ENCODE results near the gene LBH. TPM values are rescaled to one million over a fixed set of nuclear protein-coding genes. Genes with fewer than 3 reads are reported as not detected.
A peak's percentile ranks its signal among the peaks of the same experiment; 100 is the strongest.

Gene LBH
- total RNA-seq, 2 donors from 2014 or later, result 118 to 127 TPM

GRCh38 chr2:30203156-30203555 lies 28.2 kb upstream of the LBH start:
- no peak overlapping the region for H3K4me3 Mint-ChIP-seq
- H3K4me1 Mint-ChIP-seq, result no peaks in the 10 kb centered on the region
- DNase-seq, result no peak
- no peaks in the 10 kb centered on the region for H3K36me3 Mint-ChIP-seq (ENCODE audit: low read depth)
- no peak overlapping the region for H3K27ac Mint-ChIP-seq
- no peaks in the 10 kb centered on the region for H3K9me3 ChIP-seq (ENCODE audit: control insufficient read depth, low read length, poor library complexity, severe bottlenecking)
- no peak for ATAC-seq
- peaks cover 11% of the 10 kb centered on the region for H3K27me3 Mint-ChIP-seq

GRCh38 chr2:30204281-30204680 lies 27.1 kb upstream of the LBH start:
- ATAC-seq (no peak), DNase-seq (no peak)
- Mint-ChIP-seq H3K27ac (no peak overlapping the region), H3K27me3 (peaks cover 11% of the 10 kb centered on the region), H3K4me1 (peaks cover 9% of the 10 kb centered on the region), H3K4me3 (no peak overlapping the region), H3K36me3 (ENCODE audit: low read depth) (no peaks in the 10 kb centered on the region)
- no peaks in the 10 kb centered on the region for H3K9me3 ChIP-seq (ENCODE audit: control insufficient read depth, low read length, poor library complexity, severe bottlenecking)

GRCh38 chr2:30205456-30205855 lies 25.9 kb upstream of the LBH start:
- H3K4me3 Mint-ChIP-seq, result no peak overlapping the region
- ATAC-seq, result no peak

GRCh38 chr2:30206461-30207430 lies 24.6 kb upstream of the LBH start:
- no peak overlapping the region for H3K27ac Mint-ChIP-seq
- H3K9me3 ChIP-seq (ENCODE audit: control insufficient read depth, low read length, poor library complexity, severe bottlenecking), result no peaks in the 10 kb centered on the region
- ATAC-seq (no peak), DNase-seq (no peak)
- no peak overlapping the region for H3K4me3 Mint-ChIP-seq
- peaks cover 13% of the 10 kb centered on the region for H3K4me1 Mint-ChIP-seq
- peaks cover 5% of the 10 kb centered on the region for H3K27me3 Mint-ChIP-seq
- H3K36me3 Mint-ChIP-seq (ENCODE audit: low read depth), result no peaks in the 10 kb centered on the region

More at GRCh38 chr2:30205456-30205855, 25.9 kb upstream of the LBH start:
- H3K9me3 ChIP-seq (ENCODE audit: control insufficient read depth, low read length, poor library complexity, severe bottlenecking), result no peaks in the 10 kb centered on the region
- H3K36me3 Mint-ChIP-seq (ENCODE audit: low read depth), result no peaks in the 10 kb centered on the region
- DNase-seq, result no peak
- H3K27ac Mint-ChIP-seq, result no peak overlapping the region
- H3K4me1 Mint-ChIP-seq, result peaks cover 13% of the 10 kb centered on the region
- H3K27me3 Mint-ChIP-seq, result peaks cover 5% of the 10 kb centered on the region

- Mint-ChIP-seq H3K27ac (peak overlapping the region; percentile 72), H3K4me1 (peaks cover 18% of the 10 kb centered on the region), H3K36me3 (ENCODE audit: low read depth) (no peaks in the 10 kb centered on the region), H3K27me3 (peaks cover 5% of the 10 kb centered on the region), H3K4me3 (no peak overlapping the region)
- no peak for DNase-seq
- H3K9me3 ChIP-seq (ENCODE audit: control insufficient read depth, low read length, poor library complexity, severe bottlenecking), result no peaks in the 10 kb centered on the region
- peak; percentile 57 for ATAC-seq
These were observed 22.9 kb upstream of the LBH start for GRCh38 chr2:30208453-30208852.

- H3K27ac Mint-ChIP-seq, result peak overlapping the region; percentile 72
- H3K36me3 Mint-ChIP-seq (ENCODE audit: low read depth), result no peaks in the 10 kb centered on the region
- no peaks in the 10 kb centered on the region for H3K9me3 ChIP-seq (ENCODE audit: control insufficient read depth, low read length, poor library complexity, severe bottlenecking)
- H3K4me1 Mint-ChIP-seq, result peaks cover 18% of the 10 kb centered on the region
- ATAC-seq (peak; percentile 73), DNase-seq (no peak)
- H3K4me3 Mint-ChIP-seq, result peak overlapping the region; percentile 9
- peaks cover 5% of the 10 kb centered on the region for H3K27me3 Mint-ChIP-seq
These were observed 22.1 kb upstream of the LBH start for GRCh38 chr2:30209227-30209626.

GRCh38 chr2:30213326-30213725 lies 18.0 kb upstream of the LBH start:
- no peak for DNase-seq
- Mint-ChIP-seq H3K36me3 (ENCODE audit: low read depth) (peaks cover 2% of the 10 kb centered on the region), H3K4me1 (peaks cover 21% of the 10 kb centered on the region), H3K27ac (no peak overlapping the region), H3K27me3 (no peaks in the 10 kb centered on the region), H3K4me3 (no peak overlapping the region)
- H3K9me3 ChIP-seq (ENCODE audit: control insufficient read depth, low read length, poor library complexity, severe bottlenecking), result no peaks in the 10 kb centered on the region
- no peak for ATAC-seq

- ATAC-seq (no peak), DNase-seq (no peak)
- Mint-ChIP-seq H3K27ac (no peak overlapping the region), H3K27me3 (no peaks in the 10 kb centered on the region), H3K36me3 (ENCODE audit: low read depth) (peaks cover 2% of the 10 kb centered on the region), H3K4me1 (peaks cover 16% of the 10 kb centered on the region), H3K4me3 (no peak overlapping the region)
- H3K9me3 ChIP-seq (ENCODE audit: control insufficient read depth, low read length, poor library complexity, severe bottlenecking), result no peaks in the 10 kb centered on the region
These were observed 17.3 kb upstream of the LBH start for GRCh38 chr2:30213907-30214463.

GRCh38 chr2:30216157-30216556 lies 15.2 kb upstream of the LBH start:
- DNase-seq (no peak), ATAC-seq (no peak)
- H3K36me3 Mint-ChIP-seq (ENCODE audit: low read depth), result peaks cover 2% of the 10 kb centered on the region
- no peaks in the 10 kb centered on the region for H3K27me3 Mint-ChIP-seq
- peaks cover 13% of the 10 kb centered on the region for H3K4me1 Mint-ChIP-seq
- H3K27ac Mint-ChIP-seq, result no peak overlapping the region
- no peaks in the 10 kb centered on the region for H3K9me3 ChIP-seq (ENCODE audit: control insufficient read depth, low read length, poor library complexity, severe bottlenecking)
- H3K4me3 Mint-ChIP-seq, result no peak overlapping the region

GRCh38 chr2:30217644-30218337 lies 13.5 kb upstream of the LBH start:
- no peaks in the 10 kb centered on the region for H3K9me3 ChIP-seq (ENCODE audit: control insufficient read depth, low read length, poor library complexity, severe bottlenecking)
- Mint-ChIP-seq H3K36me3 (ENCODE audit: low read depth) (peaks cover 2% of the 10 kb centered on the region), H3K27ac (no peak overlapping the region), H3K4me1 (peaks cover 18% of the 10 kb centered on the region), H3K27me3 (no peaks in the 10 kb centered on the region), H3K4me3 (no peak overlapping the region)
- DNase-seq (no peak), ATAC-seq (no peak)

- no peak for ATAC-seq
- peaks cover 18% of the 10 kb centered on the region for H3K4me1 Mint-ChIP-seq
- no peak overlapping the region for H3K27ac Mint-ChIP-seq
- no peaks in the 10 kb centered on the region for H3K9me3 ChIP-seq (ENCODE audit: control insufficient read depth, low read length, poor library complexity, severe bottlenecking)
- H3K4me3 Mint-ChIP-seq, result no peak overlapping the region
- DNase-seq, result no peak
- peaks cover 2% of the 10 kb centered on the region for H3K36me3 Mint-ChIP-seq (ENCODE audit: low read depth)
- no peaks in the 10 kb centered on the region for H3K27me3 Mint-ChIP-seq
These were observed 13.0 kb upstream of the LBH start for GRCh38 chr2:30218338-30218713.

GRCh38 chr2:30218814-30219213 lies 12.5 kb upstream of the LBH start:
- Mint-ChIP-seq H3K27me3 (no peaks in the 10 kb centered on the region), H3K36me3 (ENCODE audit: low read depth) (peaks cover 2% of the 10 kb centered on the region), H3K4me3 (no peak overlapping the region), H3K4me1 (peaks cover 22% of the 10 kb centered on the region), H3K27ac (no peak overlapping the region)
- no peaks in the 10 kb centered on the region for H3K9me3 ChIP-seq (ENCODE audit: control insufficient read depth, low read length, poor library complexity, severe bottlenecking)
- DNase-seq (no peak), ATAC-seq (no peak)
